Glomerular endothelial cell (primary cell): ENCODE measurements around the gene ZBTB21. TPM values are rescaled to one million over a fixed set of nuclear protein-coding genes. Genes with fewer than 3 reads are reported as not detected.

ENCODE experiments used
- DNase-seq: peaks from one replicate; pipeline ENCODE4 v3.0.0-alpha.2; 2011; ENCODE audit warnings: low read depth, low spot score; ENCODE audit errors: extremely low read depth
- total RNA-seq: library from RNA; depleted of rRNA; stranded (reverse); fragments of >200 nt; gene quantifications from 2 replicates; pipeline ENCODE4 v1.2.3, GENCODE V29; 2015

Gene ZBTB21
- total RNA-seq, result 6.8 and 8.8 TPM in 2 replicates

- peak; percentile 83 for DNase-seq
Measured at GRCh38 chr21:42009831-42010506, at the start of gene ZBTB21. ZBTB21 (minus strand) TSS chr21:42010360; CDS start chr21:41994095, 16,265 bp downstream.

GRCh38 chr21:42059721-42060120, 49.6 kb upstream of the ZBTB21 start:
- no peak for DNase-seq

- no peak for DNase-seq
Measured at GRCh38 chr21:42059141-42059540, 49.0 kb upstream of the ZBTB21 start.

GRCh38 chr21:42058631-42059111, 48.5 kb upstream of the ZBTB21 start:
- no peak for DNase-seq

- no peak for DNase-seq
Measured at GRCh38 chr21:42057851-42058437, 47.8 kb upstream of the ZBTB21 start.

- no peak for DNase-seq
Measured at GRCh38 chr21:42056996-42057689, 47.0 kb upstream of the ZBTB21 start.

GRCh38 chr21:42056468-42056867, 46.3 kb upstream of the ZBTB21 start:
- no peak for DNase-seq

- DNase-seq, result no peak
Measured at GRCh38 chr21:42055425-42055824, 45.3 kb upstream of the ZBTB21 start.

GRCh38 chr21:42051788-42052187, 41.6 kb upstream of the ZBTB21 start:
- no peak for DNase-seq

GRCh38 chr21:42049578-42050430, 39.6 kb upstream of the ZBTB21 start:
- DNase-seq, result no peak

GRCh38 chr21:42048870-42049577, 38.9 kb upstream of the ZBTB21 start:
- no peak for DNase-seq

- DNase-seq, result no peak
Measured at GRCh38 chr21:42047821-42048613, 37.9 kb upstream of the ZBTB21 start.

GRCh38 chr21:42044871-42045495, 34.8 kb upstream of the ZBTB21 start:
- no peak for DNase-seq

GRCh38 chr21:42043961-42044360, 33.8 kb upstream of the ZBTB21 start:
- DNase-seq, result no peak

GRCh38 chr21:42043201-42043895, 33.2 kb upstream of the ZBTB21 start:
- DNase-seq, result no peak

GRCh38 chr21:42042651-42043050, 32.5 kb upstream of the ZBTB21 start:
- DNase-seq, result no peak

GRCh38 chr21:42041711-42042110, 31.6 kb upstream of the ZBTB21 start:
- DNase-seq, result no peak

- DNase-seq, result no peak
Measured at GRCh38 chr21:42041246-42041645, 31.1 kb upstream of the ZBTB21 start.
